Stomach (tissue), 9 donors: ENCODE results near the gene KLHL22. TPM values are rescaled to one million over a fixed set of nuclear protein-coding genes. Genes with fewer than 3 reads are reported as not detected.
A peak's percentile ranks its signal among the peaks of the same experiment; 100 is the strongest.

ENCODE experiments used
- DNase-seq, 2 donors: peaks; one replicate each; pipeline versions ENCODE4 v3.0.0 to v3.0.0-alpha.2; 2013 to 2019
- H3K27ac ChIP-seq, 5 donors: fragments of 200-600 bp in 4 of 5; sonication (generic) in 4 of 5; one replicate each; pipeline ENCODE4 v1.5.1; 2013 to 2019; ENCODE audit warnings: mild to moderate bottlenecking in 1 of 5, moderate library complexity in 1 of 5
- H3K27me3 ChIP-seq, 3 donors: fragments of 200-600 bp; sonication (generic); one replicate each; pipeline ENCODE4 v1.5.1; 2017 to 2019; ENCODE audit warnings: mixed run types in 1 of 3
- H3K36me3 ChIP-seq, 4 donors: fragments of 200-600 bp; sonication (generic); 1 replicate in 3 of 4; 2 replicates in 1 of 4; pipeline ENCODE4 v1.5.1; 2016 to 2019
- H3K4me1 ChIP-seq, 4 donors: fragments of 200-600 bp; sonication (generic); one replicate each; pipeline ENCODE4 v1.5.1; 2016 to 2019
- H3K4me3 ChIP-seq, 4 donors: fragments of 200-600 bp; sonication (generic) in 3 of 4; one replicate each; pipeline ENCODE4 v1.5.1; 2016 to 2019; ENCODE audit warnings: mild to moderate bottlenecking in 1 of 4
- H3K9me3 ChIP-seq, 4 donors: fragments of 200-600 bp; sonication (generic); one replicate each; pipeline ENCODE4 v1.5.1; 2016 to 2019
- EP300 ChIP-seq: sonication (generic); formaldehyde crosslinking; IDR thresholded peaks from one replicate; pipeline ENCODE4 v1.6.1; 2017; ENCODE audit warnings: antibody characterized with exemption
- POLR2A ChIP-seq, 4 donors: fragments of 450-650 bp; IDR thresholded peaks; one replicate each; pipeline ENCODE4 v1.6.1; 2016; ENCODE audit warnings: antibody characterized with exemption in 4 of 4, control low read depth in 2 of 4, mild to moderate bottlenecking in 1 of 4, moderate library complexity in 1 of 4
- POLR2AphosphoS5 ChIP-seq, 3 donors: sonication (generic); formaldehyde crosslinking; IDR thresholded peaks; one replicate each; pipeline ENCODE4 v1.6.1; 2016; ENCODE audit warnings: antibody characterized with exemption in 3 of 3
- WGBS, 5 donors: extraction: QIAGEN DNeasy Blood & Tissue Kit in 3 of 5; methylation state at CpG; one replicate each; pipeline versions ENCODE4 v1.1.5 to v1.1.7; 2013 to 2018; 5-methylcytosine and 5-hydroxymethylcytosine counted together
- intact Hi-C: fragments of 100-400 bp; cut with DNase I; formaldehyde crosslinking; loops from one replicate; pipeline ENCODE4 v1.15.1; 2023; ENCODE audit warnings: low total_unique reads
- polyA plus RNA-seq, 3 donors: library from polyadenylated mRNA; stranded (reverse); fragments of 200-250 nt; gene quantifications; one replicate each; pipeline ENCODE4 v1.2.3, GENCODE V29; 2013
- total RNA-seq, 5 donors: library from RNA; depleted of rRNA; stranded (reverse); fragments of >200 nt; gene quantifications; one replicate each; pipeline versions ENCODE4 v1.1.0 to v1.2.3, GENCODE V29; 2014 to 2016
- TF ChIP-seq, protein P1 (sequence below), 7 experiments: fragments of 450-650 bp in 4 of 7; fragments of 200-600 bp in 3 of 7; sonication (generic) in 3 of 7; IDR thresholded peaks; one replicate each; pipeline ENCODE4 v1.5.1; 2016 to 2019; ENCODE audit warnings: antibody characterized with exemption in 7 of 7, control low read depth in 2 of 7, mild to moderate bottlenecking in 1 of 7
- donor health status: healthy with polysubstance abuse.
- donor health status: Bipolar disorder and iron deficiency.
- donor health status: healthy.

The KLHL22 gene
- total and polyA plus RNA-seq, 8 donors: 7.0 to 26.5 (median 12.7) TPM

DNA sequence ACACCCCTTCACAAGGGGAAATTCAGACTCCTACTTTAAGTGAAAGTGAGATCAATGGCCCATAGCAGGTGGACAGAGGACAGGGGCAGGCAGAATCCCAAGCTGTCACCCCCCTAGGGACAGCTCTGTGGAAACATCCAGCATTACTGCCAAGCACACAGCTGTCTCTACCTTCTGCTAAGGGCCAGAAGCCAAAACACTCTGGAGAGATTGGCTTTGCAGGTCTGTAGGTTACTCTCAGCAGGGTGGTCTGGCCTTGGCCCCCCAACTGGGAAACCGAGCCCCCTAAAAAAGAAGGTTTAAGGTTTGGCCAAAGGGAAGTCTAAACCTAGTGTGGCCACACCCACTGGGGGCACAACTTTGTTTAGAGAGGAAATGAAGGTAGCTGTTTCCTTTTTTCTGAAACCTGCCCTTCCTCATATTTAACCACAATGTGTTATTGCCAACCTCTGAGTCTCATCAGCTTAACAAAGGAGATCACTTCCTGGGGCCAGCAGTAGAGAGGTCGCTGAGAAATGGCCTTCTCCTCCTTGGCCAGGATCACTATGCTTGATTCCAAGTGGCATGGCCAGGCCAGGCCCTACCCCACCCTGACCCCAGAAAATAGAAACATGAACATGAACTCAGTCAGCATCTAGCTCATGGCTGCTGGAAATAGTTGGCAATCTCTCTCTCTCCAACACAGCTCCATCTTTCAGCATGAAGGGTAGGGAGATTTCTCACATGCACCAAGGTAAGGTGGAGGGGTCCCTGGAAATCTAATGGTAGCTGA, 32.1 kb downstream of the KLHL22 start:
- H3K27me3 ChIP-seq: no peaks in the 10 kb centered on the region
- intact Hi-C loops: no loop called here
- H3K4me3 ChIP-seq: no peak overlapping the region
- TF ChIP-seq POLR2AphosphoS5 (IDR thresholded peaks at IDR 0.05): no peak
- no peak for TF ChIP-seq POLR2A (IDR thresholded peaks at IDR 0.05)
- TF ChIP-seq, protein P1, sequence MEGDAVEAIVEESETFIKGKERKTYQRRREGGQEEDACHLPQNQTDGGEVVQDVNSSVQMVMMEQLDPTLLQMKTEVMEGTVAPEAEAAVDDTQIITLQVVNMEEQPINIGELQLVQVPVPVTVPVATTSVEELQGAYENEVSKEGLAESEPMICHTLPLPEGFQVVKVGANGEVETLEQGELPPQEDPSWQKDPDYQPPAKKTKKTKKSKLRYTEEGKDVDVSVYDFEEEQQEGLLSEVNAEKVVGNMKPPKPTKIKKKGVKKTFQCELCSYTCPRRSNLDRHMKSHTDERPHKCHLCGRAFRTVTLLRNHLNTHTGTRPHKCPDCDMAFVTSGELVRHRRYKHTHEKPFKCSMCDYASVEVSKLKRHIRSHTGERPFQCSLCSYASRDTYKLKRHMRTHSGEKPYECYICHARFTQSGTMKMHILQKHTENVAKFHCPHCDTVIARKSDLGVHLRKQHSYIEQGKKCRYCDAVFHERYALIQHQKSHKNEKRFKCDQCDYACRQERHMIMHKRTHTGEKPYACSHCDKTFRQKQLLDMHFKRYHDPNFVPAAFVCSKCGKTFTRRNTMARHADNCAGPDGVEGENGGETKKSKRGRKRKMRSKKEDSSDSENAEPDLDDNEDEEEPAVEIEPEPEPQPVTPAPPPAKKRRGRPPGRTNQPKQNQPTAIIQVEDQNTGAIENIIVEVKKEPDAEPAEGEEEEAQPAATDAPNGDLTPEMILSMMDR (IDR thresholded peaks at IDR 0.05): no peak
- TF ChIP-seq EP300: no peak
- peak in 1 of 2 donors; percentile 34 for DNase-seq
- peaks cover 0 to 17% (median 3%) of the 10 kb centered on the region in 4 donors for H3K4me1 ChIP-seq
- H3K36me3 ChIP-seq: peaks cover 5 to 48% (median 41%) of the 10 kb centered on the region in 4 donors
- no peaks in the 10 kb centered on the region for H3K9me3 ChIP-seq
- peak overlapping the region; percentile 25 to 66 (median 43) for H3K27ac ChIP-seq
- 46 to 78% (median 61%) methylated on average over 2 of the region's 2 CpGs for WGBS, 5 donors

DNA sequence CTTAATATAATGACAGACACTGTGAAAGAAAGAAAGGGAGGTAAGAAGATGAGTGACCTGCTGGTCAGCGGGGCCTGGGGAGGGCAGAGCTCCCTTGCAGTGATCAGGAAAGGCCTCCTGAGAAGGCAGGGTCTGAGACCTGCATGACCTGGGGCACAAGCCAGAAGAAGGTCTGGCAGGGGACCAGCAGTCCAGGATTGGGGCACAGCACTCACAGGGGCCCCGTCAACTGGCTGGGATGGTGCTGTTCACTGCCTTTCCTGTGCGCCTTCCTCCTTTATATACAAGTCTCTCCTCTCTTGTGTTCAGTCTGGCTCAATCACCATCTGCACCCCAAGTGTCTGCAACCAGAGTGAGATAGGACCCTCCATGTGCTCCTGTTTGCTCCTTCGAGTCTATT, 35.7 kb downstream of the KLHL22 start:
- peaks cover 0 to 31% (median 7%) of the 10 kb centered on the region in 4 donors for H3K4me1 ChIP-seq
- no peak overlapping the region for H3K27ac ChIP-seq
- intact Hi-C loops: loop anchor here (5.0 kb wide), 1 partner anchor 38 kb away; no protein-coding TSS in a partner anchor
- H3K9me3 ChIP-seq: no peaks in the 10 kb centered on the region
- H3K36me3 ChIP-seq: peaks cover 7 to 61% (median 49%) of the 10 kb centered on the region in 4 donors
- TF ChIP-seq EP300: no peak
- TF ChIP-seq, protein P1 (IDR thresholded peaks at IDR 0.05): no peak
- TF ChIP-seq POLR2A (IDR thresholded peaks at IDR 0.05): no peak
- TF ChIP-seq POLR2AphosphoS5 (IDR thresholded peaks at IDR 0.05): no peak
- H3K4me3 ChIP-seq: no peak overlapping the region
- DNase-seq: no peak
- 80 to 97% (median 93%) methylated on average over 4 of the region's 4 CpGs for WGBS, 5 donors
- H3K27me3 ChIP-seq: no peaks in the 10 kb centered on the region

DNA sequence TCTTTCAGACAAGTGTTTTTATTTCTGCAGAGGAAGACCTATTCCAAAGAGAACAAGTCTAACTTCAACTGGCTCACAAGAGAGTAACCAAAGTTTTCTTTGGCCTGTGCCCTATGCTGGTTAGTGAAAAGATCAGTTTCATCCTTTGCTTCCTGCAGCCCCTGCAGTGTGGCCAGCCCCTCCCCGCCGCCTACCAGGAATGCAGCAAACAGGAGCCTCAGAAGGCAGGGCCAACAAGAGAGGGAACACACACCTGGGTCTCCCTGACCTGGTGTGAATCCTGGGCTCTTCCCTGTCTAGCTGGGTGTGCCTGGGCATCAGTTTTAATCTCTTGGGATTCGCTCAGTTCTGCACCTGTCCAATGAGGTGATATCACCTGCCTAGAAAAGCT, 36.4 kb downstream of the KLHL22 start:
- TF ChIP-seq POLR2A (IDR thresholded peaks at IDR 0.05): no peak
- TF ChIP-seq, protein P1 (IDR thresholded peaks at IDR 0.05): no peak
- no peak for TF ChIP-seq EP300
- no peak for TF ChIP-seq POLR2AphosphoS5 (IDR thresholded peaks at IDR 0.05)
- H3K36me3 ChIP-seq: peaks cover 7 to 59% (median 43%) of the 10 kb centered on the region in 4 donors
- no peaks in the 10 kb centered on the region for H3K9me3 ChIP-seq
- no peak overlapping the region for H3K27ac ChIP-seq
- no peak overlapping the region for H3K4me3 ChIP-seq
- DNase-seq: no peak
- intact Hi-C loops: loop anchor here (5.0 kb wide), 1 partner anchor 37 kb away; no protein-coding TSS in a partner anchor
- 92 to 100% (median 94%) methylated on average over 3 of the region's 3 CpGs for WGBS, 5 donors
- no peaks in the 10 kb centered on the region for H3K27me3 ChIP-seq
- peaks cover 0 to 26% (median 7%) of the 10 kb centered on the region in 4 donors for H3K4me1 ChIP-seq

DNA sequence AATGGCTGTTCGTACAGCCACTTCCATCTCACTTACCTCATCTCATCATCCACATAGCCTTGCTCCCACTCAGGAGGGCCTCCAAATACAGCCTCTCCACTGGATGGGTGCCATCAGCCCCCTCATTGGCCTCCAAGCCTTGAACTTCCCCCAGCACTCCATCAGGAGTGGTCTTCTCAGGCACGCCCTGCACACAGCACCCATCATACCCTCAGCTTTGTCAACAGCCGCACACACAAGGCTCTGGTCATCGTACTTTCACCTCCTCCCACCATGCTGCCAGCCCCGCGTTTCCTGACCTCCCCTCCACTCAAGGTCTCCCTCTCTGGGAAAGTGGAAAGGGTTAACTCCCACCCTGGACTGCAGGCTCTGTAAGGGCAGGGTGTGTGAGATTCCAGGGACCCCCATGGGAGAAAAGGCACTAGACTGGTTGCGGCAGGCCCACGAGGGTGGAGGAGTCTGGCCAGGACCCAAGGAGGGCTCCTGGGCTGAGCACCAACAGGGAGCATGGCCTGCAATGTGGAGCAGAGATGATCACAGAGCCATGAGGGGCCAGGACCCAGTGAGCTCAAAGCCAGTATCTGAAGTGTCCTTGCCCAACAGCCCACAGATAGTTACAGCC, 37.0 kb downstream of the KLHL22 start:
- TF ChIP-seq, protein P1 (IDR thresholded peaks at IDR 0.05): no peak
- no peak for TF ChIP-seq POLR2A (IDR thresholded peaks at IDR 0.05)
- TF ChIP-seq EP300: no peak
- no peak for TF ChIP-seq POLR2AphosphoS5 (IDR thresholded peaks at IDR 0.05)
- H3K9me3 ChIP-seq: no peaks in the 10 kb centered on the region
- no peak overlapping the region for H3K27ac ChIP-seq
- H3K4me3 ChIP-seq: no peak overlapping the region
- intact Hi-C loops: loop anchor here (5.0 kb wide), 1 partner anchor 36 kb away; no protein-coding TSS in a partner anchor
- peaks cover 10 to 59% (median 39%) of the 10 kb centered on the region in 4 donors for H3K36me3 ChIP-seq
- DNase-seq: no peak
- H3K27me3 ChIP-seq: no peaks in the 10 kb centered on the region
- 78 to 88% (median 81%) methylated on average over 8 of the region's 8 CpGs for WGBS, 5 donors
- H3K4me1 ChIP-seq: peaks cover 0 to 21% (median 7%) of the 10 kb centered on the region in 4 donors
